ENCODE measurements around the gene SLCO1B3.

DNA sequence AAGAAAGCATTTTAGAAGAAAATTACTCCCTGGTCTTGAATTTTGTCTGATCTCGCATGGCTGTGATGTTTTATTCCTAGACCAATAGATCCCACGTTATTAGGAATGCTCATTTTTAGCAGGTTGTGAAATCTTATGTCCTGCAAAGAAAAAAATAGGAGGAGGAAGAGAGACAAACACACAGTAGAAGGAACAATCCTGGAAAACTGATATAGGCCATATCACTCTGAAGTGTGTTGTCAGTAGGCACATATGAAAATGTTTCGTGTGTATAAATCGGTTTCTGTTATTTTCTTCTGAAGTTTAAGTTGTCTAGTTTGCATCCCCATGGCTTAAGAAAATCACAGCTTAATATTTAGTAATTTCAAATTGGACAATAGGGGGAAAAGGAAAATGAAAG is 12.4 kb downstream of the SLCO1B3 start:
- TF ChIP-seq, protein P1, sequence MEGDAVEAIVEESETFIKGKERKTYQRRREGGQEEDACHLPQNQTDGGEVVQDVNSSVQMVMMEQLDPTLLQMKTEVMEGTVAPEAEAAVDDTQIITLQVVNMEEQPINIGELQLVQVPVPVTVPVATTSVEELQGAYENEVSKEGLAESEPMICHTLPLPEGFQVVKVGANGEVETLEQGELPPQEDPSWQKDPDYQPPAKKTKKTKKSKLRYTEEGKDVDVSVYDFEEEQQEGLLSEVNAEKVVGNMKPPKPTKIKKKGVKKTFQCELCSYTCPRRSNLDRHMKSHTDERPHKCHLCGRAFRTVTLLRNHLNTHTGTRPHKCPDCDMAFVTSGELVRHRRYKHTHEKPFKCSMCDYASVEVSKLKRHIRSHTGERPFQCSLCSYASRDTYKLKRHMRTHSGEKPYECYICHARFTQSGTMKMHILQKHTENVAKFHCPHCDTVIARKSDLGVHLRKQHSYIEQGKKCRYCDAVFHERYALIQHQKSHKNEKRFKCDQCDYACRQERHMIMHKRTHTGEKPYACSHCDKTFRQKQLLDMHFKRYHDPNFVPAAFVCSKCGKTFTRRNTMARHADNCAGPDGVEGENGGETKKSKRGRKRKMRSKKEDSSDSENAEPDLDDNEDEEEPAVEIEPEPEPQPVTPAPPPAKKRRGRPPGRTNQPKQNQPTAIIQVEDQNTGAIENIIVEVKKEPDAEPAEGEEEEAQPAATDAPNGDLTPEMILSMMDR (IDR thresholded peaks at IDR 0.05): no peak
- TF ChIP-seq POLR2A (IDR thresholded peaks at IDR 0.05): no peak

All from right lobe of liver (tissue), 4 donors.